Measurements from ENCODE around the gene LILRB3.
"Not testable (repeated sequence)": the region's sequence is repeated elsewhere in the genome, so short reads cannot be mapped to it uniquely, and the experiment has no call there.

Gene LILRB3

DNA sequence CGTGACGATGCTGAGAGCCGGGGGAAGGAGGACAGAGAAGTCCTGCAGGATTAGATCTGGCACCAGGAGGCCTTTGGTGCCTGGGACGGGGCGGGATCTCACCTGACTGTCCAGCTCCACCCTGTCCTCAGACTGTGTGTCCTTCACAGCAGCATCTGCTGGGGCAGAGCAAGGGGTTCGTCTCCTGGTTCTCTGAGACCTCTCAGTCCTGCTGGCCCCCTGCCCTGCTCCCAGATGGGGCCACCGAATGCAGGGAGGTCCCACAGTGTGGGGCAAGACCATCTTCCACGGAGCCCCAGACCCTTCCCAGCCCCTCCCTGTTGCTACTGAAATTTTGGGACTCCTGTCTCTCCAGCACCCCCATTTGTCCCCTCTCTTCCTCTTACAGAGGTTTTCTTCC is 4.5 kb downstream of the LILRB3 start:
- intact Hi-C loops (cut with DNase I): no loop called here
- DNase-seq: no peak

- DNase-seq; intact Hi-C loops (cut with DNase I): not testable (repeated sequence)
These were observed 5.1 kb downstream of the LILRB3 start for GRCh38 chr19:54217517-54218247.

DNA sequence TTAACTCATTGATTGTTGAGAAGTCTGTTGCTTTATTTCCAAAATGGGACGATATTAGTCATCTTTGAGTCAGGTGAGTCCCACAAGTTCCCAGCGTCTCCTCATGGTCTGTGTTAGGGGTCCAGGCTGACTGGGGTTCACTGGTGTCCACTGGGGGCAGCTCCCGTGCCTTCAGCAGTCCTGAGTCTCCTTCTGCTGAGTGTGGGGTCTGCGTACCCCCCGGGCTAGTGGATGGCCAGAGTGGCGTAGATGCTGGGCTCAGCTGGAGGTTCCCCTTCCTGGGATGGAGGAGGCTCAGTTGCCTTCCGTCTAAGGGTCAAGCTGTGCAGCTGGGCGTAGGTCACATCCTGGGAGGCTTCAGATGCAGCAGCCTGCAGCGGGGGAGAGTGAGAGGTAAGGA is 5.9 kb downstream of the LILRB3 start:
- DNase-seq: no peak
- intact Hi-C loops (cut with DNase I): no loop called here

DNA sequence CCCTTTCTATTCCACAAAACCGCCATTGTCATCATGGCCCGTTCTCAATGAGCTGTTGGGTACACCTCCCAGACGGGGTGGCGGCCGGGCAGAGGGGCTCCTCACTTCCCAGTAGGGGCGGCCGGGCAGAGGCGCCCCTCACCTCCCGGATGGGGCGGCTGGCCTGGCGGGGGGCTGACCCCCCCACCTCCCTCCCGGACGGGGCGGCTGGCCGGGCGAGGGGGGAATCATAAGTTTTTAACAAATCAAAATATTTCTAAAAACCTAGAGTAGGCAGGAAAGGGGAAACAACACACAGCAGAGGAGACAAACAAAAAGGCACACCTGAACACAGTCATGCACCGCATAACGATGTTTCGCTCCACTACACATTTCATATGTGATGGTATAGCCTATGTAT is 8.1 kb downstream of the LILRB3 start:
- intact Hi-C loops (cut with DNase I); DNase-seq: not testable (repeated sequence)

- DNase-seq; intact Hi-C loops (cut with DNase I): not testable (repeated sequence)
These were observed 8.6 kb downstream of the LILRB3 start for GRCh38 chr19:54214217-54214616.

- no peak for DNase-seq
- intact Hi-C loops (cut with DNase I): no loop called here
These were observed 11.6 kb downstream of the LILRB3 start for GRCh38 chr19:54211235-54211634.

GRCh38 chr19:54209811-54210494 is 12.9 kb downstream of the LILRB3 start:
- peak in 41 of 42 donors; percentile 32 to 90 (median 77) for DNase-seq
- intact Hi-C loops (cut with DNase I): no loop called here

GRCh38 chr19:54209058-54209810 is 13.6 kb downstream of the LILRB3 start:
- peak in 22 of 42 donors; percentile 21 to 67 (median 46) for DNase-seq

GRCh38 chr19:54208784-54209057 is 14.1 kb downstream of the LILRB3 start:
- no peak for DNase-seq
- intact Hi-C loops (cut with DNase I): no loop called here

More at GRCh38 chr19:54209058-54209810, 13.6 kb downstream of the LILRB3 start:
- intact Hi-C loops (cut with DNase I): no loop called here

DNA sequence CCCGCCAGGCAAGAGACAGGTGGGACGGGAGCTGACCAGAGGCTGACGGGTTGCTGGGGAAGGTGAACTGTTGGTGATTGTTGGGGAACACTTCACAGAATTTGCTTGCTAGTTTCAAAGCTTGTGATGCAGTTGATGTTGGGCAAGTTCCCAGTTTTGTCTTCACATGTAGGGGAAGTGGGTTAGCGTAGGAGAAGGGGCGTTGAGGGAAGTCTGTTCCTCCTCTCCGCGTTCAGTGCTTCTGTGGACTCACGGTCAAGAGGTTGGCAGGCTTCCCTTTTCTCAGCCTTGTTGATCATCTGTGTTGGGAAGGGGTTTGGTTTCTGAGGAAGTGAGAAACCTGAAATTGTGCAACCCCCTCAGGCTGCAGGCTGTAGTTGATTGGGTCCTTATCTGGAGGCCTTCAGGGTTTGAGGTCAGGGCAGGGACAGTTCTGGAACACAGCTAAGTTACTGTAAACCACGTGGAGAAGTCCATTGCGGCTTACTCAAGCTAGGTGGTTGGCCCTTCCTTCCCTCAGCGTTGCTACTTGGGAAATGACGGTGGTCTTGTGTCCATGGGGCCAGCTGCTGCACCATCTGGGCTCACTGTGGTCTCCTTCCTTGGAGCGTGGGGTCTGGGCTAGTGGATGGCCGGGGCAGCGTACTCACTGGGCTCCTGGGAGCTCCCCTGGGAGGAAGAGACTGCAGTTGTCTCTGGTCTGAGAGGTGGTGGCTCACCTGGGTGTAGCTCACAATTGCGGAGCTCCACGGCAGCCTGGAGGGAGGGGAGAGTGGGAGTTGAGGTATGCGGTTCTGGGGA is 14.6 kb downstream of the LILRB3 start:
- DNase-seq: peak in 34 of 42 donors; percentile 10 to 76 (median 50)
- intact Hi-C loops (cut with DNase I): no loop called here

GRCh38 chr19:54207676-54207982 is 15.2 kb downstream of the LILRB3 start:
- DNase-seq: no peak
- intact Hi-C loops (cut with DNase I): no loop called here

DNA sequence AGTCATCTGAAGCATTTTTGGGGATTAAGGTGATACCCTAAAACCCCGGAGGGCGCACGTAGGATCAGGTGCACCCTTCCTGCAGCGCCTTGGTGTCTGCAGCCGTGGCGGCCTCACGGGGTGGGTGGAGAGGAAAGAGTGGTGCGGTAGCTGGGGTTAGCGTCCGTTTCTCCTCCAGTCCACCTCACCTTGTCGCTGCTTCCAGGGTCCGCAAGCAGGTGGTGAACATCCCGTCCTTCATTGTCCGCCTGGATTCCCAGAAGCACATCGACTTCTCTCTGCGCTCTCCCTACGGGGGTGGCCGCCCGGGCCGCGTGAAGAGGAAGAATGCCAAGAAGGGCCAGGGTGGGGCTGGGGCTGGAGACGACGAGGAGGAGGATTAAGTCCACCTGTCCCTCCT is 15.6 kb downstream of the LILRB3 start:
- DNase-seq; intact Hi-C loops (cut with DNase I): not testable (repeated sequence)

DNA sequence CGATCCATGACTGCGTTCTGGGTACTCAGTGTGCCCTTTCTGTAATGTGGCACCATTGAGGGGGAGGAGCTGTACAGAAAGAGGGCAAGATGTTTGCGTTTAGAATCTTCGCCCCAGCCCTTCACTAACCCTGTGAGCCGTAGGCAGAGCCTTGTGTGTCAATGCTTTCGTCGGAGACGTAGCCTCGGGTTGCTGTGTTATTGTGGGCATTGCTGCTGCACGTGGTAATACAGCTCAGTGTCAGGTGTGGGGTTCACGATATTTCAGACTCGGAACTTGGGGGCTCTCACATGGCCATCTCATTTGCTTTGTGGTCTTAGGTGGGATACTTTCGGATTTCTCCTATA is 16.0 kb downstream of the LILRB3 start:
- intact Hi-C loops (cut with DNase I): no loop called here
- no peak for DNase-seq

GRCh38 chr19:54206030-54206830 is 16.6 kb downstream of the LILRB3 start:
- intact Hi-C loops (cut with DNase I): no loop called here
- DNase-seq: no peak

- no peak for DNase-seq
- intact Hi-C loops (cut with DNase I): no loop called here
These were observed 17.9 kb downstream of the LILRB3 start for GRCh38 chr19:54204767-54205468.

DNA sequence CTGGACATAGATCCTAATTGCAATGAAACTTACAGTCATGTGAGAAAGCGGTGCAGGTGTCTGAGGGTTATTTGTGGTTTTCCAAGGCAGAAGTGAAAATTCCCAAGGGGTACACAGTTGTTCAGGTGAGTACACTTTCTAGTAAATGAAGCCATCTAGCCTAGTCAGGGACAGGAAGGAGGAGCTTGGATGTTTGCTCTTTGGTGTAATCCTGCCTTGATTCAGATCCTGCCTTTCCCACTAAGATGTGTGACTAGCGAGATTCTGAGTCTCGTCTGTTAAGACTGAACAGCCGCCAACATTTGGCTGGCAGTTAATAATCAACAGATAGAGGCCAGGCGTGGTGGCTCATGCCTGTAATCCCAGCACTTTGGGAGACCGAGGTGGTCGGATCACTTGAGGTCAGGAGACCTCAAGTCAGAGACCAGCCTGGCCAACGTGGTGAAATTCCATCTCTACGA is 19.6 kb downstream of the LILRB3 start:
- intact Hi-C loops (cut with DNase I): no loop called here
- DNase-seq: no peak

DNA sequence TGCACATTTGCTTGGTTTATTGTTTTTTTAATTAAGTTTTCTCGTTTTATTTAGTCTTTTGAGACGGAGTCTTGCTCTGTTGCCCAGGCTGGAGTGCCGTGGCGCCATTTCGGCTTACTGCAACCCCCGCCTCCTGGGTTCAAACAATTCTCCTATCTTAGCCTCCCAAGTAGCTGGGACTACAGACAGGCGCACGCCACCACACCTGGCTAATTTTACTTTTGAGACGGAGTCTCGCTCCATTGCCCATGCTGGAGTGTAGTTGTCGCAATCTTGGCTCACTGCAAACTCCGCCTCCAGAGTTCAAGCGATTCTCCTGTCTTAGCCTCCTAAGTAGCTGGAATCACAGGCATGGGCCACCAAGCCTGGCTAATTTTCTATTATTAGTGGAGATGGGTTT is 20.8 kb downstream of the LILRB3 start:
- no peak for DNase-seq
- intact Hi-C loops (cut with DNase I): no loop called here

GRCh38 chr19:54201172-54201701 is 21.6 kb downstream of the LILRB3 start:
- intact Hi-C loops (cut with DNase I): no loop called here
- no peak for DNase-seq
